ENCODE data around the gene HSD17B8. TPM values are rescaled to one million over a fixed set of nuclear protein-coding genes. Genes with fewer than 3 reads are reported as not detected.
A peak's percentile ranks its signal among the peaks of the same experiment; 100 is the strongest.

Gene HSD17B8
- total and polyA plus RNA-seq, 10 donors = 8.7 to 24.1 (median 16.1) TPM

DNA sequence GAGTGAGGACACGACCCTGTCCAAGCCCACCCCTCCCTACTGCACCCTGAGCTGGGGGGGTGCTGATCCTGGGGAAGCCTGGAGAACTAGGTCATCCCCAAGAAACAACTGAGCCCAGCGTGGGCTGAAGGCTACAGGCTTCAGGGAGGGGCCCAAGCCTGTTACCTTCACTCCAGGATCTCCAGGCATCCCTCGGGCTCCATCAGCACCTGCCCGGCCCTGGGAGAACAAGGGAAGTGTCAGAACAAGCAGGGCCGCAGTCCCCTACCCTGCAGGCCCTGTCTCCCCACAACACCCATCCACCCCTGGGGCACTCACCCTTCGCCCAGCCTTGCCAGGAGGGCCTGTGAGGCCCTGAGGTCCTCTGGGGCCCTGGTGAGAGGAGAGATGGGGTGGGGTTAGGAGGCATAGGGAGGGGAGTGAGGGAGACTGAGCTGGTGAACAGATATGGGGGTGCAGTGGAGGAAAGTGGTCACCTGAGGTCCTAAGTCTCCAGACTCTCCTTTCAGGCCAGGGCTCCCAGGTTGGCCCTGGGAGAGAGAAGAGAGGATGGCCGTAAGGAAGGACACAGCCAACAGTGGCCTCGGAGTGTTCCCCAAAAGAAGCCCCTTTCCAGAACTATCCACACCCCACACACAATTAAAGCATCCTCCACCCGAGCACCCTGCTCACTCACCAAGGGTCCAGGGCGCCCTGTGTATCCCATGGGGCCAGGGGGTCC lies 25.5 kb upstream of the HSD17B8 start:
- TF ChIP-seq POLR2A (IDR thresholded peaks at IDR 0.05) (no peak), POLR2AphosphoS5 (IDR thresholded peaks at IDR 0.05) (no peak)
- TF ChIP-seq, protein P1, sequence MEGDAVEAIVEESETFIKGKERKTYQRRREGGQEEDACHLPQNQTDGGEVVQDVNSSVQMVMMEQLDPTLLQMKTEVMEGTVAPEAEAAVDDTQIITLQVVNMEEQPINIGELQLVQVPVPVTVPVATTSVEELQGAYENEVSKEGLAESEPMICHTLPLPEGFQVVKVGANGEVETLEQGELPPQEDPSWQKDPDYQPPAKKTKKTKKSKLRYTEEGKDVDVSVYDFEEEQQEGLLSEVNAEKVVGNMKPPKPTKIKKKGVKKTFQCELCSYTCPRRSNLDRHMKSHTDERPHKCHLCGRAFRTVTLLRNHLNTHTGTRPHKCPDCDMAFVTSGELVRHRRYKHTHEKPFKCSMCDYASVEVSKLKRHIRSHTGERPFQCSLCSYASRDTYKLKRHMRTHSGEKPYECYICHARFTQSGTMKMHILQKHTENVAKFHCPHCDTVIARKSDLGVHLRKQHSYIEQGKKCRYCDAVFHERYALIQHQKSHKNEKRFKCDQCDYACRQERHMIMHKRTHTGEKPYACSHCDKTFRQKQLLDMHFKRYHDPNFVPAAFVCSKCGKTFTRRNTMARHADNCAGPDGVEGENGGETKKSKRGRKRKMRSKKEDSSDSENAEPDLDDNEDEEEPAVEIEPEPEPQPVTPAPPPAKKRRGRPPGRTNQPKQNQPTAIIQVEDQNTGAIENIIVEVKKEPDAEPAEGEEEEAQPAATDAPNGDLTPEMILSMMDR (IDR thresholded peaks at IDR 0.05 in 8 of 11, conservative IDR thresholded peaks at IDR 0.05 in 3 of 11) = no peak
- WGBS, 5 donors = 83 to 90% (median 86%) methylated on average over 9 to 10 of the region's 10 CpGs
- Histone ChIP-seq H3K36me3 (no peaks in the 10 kb centered on the region), H3K4me1 (peaks cover 4 to 11% (median 11%) of the 10 kb centered on the region in 6 donors), H3K9me3 (peaks cover 0 to 8% (median 0%) of the 10 kb centered on the region in 8 donors), H3K27ac (no peak overlapping the region), H3K27me3 (replicated peaks in 1 of 7) (no peaks in the 10 kb centered on the region), H3K4me3 (no peak overlapping the region)
- intact Hi-C loops (cut with DNase I; ENCODE audit: low total_unique reads) = no loop called here
- no peak for DNase-seq

DNA sequence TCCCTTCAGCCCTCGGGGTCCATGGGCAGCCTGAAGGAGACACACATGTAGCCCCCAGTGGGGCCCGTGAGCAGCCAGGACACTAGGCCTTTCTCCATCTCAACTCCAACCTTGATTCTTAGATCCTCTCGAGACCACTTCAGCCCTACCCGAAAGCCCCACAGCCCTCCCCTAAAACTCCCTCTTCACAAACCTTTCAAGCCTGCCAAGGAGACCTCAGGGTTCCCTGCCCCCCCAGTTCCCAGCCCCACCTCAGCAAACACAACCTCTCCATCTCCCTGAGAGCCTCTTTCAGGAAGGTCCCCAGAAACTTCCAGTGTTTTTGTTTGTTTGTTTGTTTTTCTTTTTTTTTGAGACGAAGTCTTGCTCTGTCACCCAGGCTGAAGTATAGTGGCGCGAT lies 23.3 kb upstream of the HSD17B8 start:
- Histone ChIP-seq H3K4me1 (peaks cover 6 to 13% (median 12%) of the 10 kb centered on the region in 6 donors), H3K27ac (no peak overlapping the region), H3K9me3 (peaks cover 0 to 8% (median 0%) of the 10 kb centered on the region in 8 donors), H3K27me3 (replicated peaks in 1 of 7) (peaks cover 0 to 12% (median 0%) of the 10 kb centered on the region in 7 donors), H3K36me3 (no peaks in the 10 kb centered on the region), H3K4me3 (no peak overlapping the region)
- 91 to 94% (median 93%) methylated on average over 7 of the region's 7 CpGs for WGBS, 5 donors
- TF ChIP-seq POLR2AphosphoS5 (IDR thresholded peaks at IDR 0.05) (no peak), POLR2A (IDR thresholded peaks at IDR 0.05) (no peak)
- TF ChIP-seq, protein P1 (IDR thresholded peaks at IDR 0.05 in 8 of 11, conservative IDR thresholded peaks at IDR 0.05 in 3 of 11) = no peak
- intact Hi-C loops (cut with DNase I; ENCODE audit: low total_unique reads) = no loop called here
- no peak for DNase-seq

DNA sequence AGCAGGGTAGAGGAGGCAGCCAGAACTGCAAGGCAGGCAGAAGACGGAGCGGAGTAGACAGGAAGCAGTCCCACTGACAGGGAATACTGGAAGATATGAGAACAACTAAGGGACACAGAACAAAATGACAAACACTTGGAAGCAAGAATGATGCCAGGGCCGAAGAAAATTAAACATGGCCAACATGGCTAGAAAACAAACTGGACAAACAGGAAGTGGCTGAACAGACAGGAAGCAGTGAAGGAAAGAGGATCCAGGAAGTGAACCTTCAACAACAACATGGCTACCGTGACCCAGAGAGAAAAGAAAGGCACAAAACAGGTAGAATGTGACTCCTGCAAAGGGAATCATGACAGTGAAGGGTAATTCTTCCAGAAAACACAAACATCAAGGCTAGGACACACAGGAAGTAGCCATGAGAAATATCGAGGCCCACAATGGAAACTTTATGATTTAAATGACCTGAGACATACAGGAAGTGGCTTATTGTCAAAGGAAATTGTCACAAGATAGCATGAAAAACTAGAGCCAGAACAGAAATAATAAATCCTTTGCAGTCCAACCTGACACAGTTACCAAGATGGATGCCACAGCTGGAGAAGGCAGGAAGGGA lies 21.3 kb upstream of the HSD17B8 start:
- peaks cover 6 to 13% (median 12%) of the 10 kb centered on the region in 6 donors for H3K4me1 ChIP-seq
- H3K4me3 ChIP-seq = peak overlapping the region in 1 of 8 donors; percentile 23
- H3K27me3 ChIP-seq (replicated peaks in 1 of 7) = peaks cover 0 to 28% (median 0%) of the 10 kb centered on the region in 7 donors
- no peaks in the 10 kb centered on the region for H3K36me3 ChIP-seq
- intact Hi-C loops (cut with DNase I; ENCODE audit: low total_unique reads) = no loop called here
- no peak for DNase-seq
- peak overlapping the region; percentile 14 to 71 (median 56) for H3K27ac ChIP-seq
- H3K9me3 ChIP-seq = peaks cover 0 to 8% (median 0%) of the 10 kb centered on the region in 8 donors
- TF ChIP-seq POLR2AphosphoS5 (IDR thresholded peaks at IDR 0.05) (no peak), POLR2A (IDR thresholded peaks at IDR 0.05) (no peak)
- TF ChIP-seq, protein P1 (IDR thresholded peaks at IDR 0.05 in 8 of 11, conservative IDR thresholded peaks at IDR 0.05 in 3 of 11) = no peak
- 46 to 55% (median 53%) methylated on average over 5 of the region's 5 CpGs for WGBS, 5 donors

DNA sequence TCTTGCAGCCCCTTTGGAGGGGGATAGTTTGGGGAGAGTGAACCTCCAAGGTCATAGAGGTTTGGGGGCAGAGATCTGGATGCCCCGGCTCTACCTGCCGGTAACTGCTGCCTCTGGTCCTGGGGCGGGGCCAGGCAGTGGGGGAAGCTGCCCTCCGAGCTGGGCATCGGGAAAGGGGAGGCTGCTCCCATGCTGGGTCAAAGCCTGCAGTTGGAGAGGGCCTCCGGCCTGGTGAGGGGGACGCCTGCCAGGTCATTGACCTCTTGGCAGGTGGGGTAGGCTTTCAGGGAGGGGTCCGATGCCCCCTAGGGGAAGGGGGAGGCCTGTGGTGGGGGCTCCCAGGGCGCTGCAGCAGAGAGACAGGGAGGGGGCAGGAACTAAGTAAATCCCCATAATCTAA lies 19.3 kb upstream of the HSD17B8 start:
- no peak for DNase-seq
- Histone ChIP-seq H3K27me3 (replicated peaks in 1 of 7) (peaks cover 0 to 45% (median 0%) of the 10 kb centered on the region in 7 donors), H3K36me3 (no peaks in the 10 kb centered on the region), H3K27ac (no peak overlapping the region), H3K4me3 (no peak overlapping the region), H3K4me1 (peaks cover 6 to 13% (median 12%) of the 10 kb centered on the region in 6 donors), H3K9me3 (peaks cover 0 to 8% (median 0%) of the 10 kb centered on the region in 8 donors)
- 73 to 94% (median 89%) methylated on average over 9 of the region's 9 CpGs for WGBS, 5 donors
- TF ChIP-seq POLR2AphosphoS5 (IDR thresholded peaks at IDR 0.05) = no peak
- no peak for TF ChIP-seq POLR2A (IDR thresholded peaks at IDR 0.05)
- TF ChIP-seq, protein P1 (IDR thresholded peaks at IDR 0.05 in 8 of 11, conservative IDR thresholded peaks at IDR 0.05 in 3 of 11) = no peak
- intact Hi-C loops (cut with DNase I; ENCODE audit: low total_unique reads) = no loop called here

All from spleen (tissue), 11 donors.